ENCODE measurements around the gene FREM3. TPM values are rescaled to one million over a fixed set of nuclear protein-coding genes. Genes with fewer than 3 reads are reported as not detected.
"Not testable (repeated sequence)": the region's sequence is repeated elsewhere in the genome, so short reads cannot be mapped to it uniquely, and the experiment has no call there.

Gene FREM3
- not detected for total RNA-seq

- Histone ChIP-seq H3K27ac (no peak within 1 kb of the TSS), H3K36me3 (no peaks in the 10 kb centered on the region), H3K27me3 (peaks cover 4 to 43% (median 9%) of the 10 kb centered on the region in 4 donors), H3K4me1 (peaks cover 15 to 19% (median 16%) of the 10 kb centered on the region in 3 donors), H3K4me3 (peak within 1 kb of the TSS in 3 of 4 donors; percentile 17 to 57 (median 29)), H3K9me3 (no peaks in the 10 kb centered on the region)
- WGBS, 2 donors = 5 to 6% methylated on average over 13 to 15 of the region's 64 CpGs
- intact Hi-C loops (cut with DNase I) = no loop called here
- TF ChIP-seq CTCF (IDR thresholded peaks at IDR 0.05) (no peak), POLR2A (IDR thresholded peaks at IDR 0.05) (no peak)
- DNase-seq = no peak
These were observed at the start of gene FREM3 for GRCh38 chr4:143700416-143701352. TSS of gene FREM3 (minus strand) at chr4:143700675. CDS start at chr4:143700675, 0 bp downstream.

- Histone ChIP-seq H3K9me3 (no peaks in the 10 kb centered on the region), H3K4me1 (no peaks in the 10 kb centered on the region), H3K27me3 (no peaks in the 10 kb centered on the region), H3K27ac (no peak overlapping the region), H3K4me3 (no peak overlapping the region), H3K36me3 (no peaks in the 10 kb centered on the region)
- intact Hi-C loops (cut with DNase I) = no loop called here
- TF ChIP-seq CTCF (IDR thresholded peaks at IDR 0.05) (no peak), POLR2A (IDR thresholded peaks at IDR 0.05) (no peak)
- DNase-seq = no peak
These were observed 45.4 kb upstream of the FREM3 start for GRCh38 chr4:143745874-143746273.

GRCh38 chr4:143743591-143743990 is 43.1 kb upstream of the FREM3 start:
- 44 to 47% methylated on average over 3 of the region's 3 CpGs for WGBS, 2 donors
- H3K27ac ChIP-seq = no peak overlapping the region
- H3K27me3 ChIP-seq = no peaks in the 10 kb centered on the region
- H3K36me3 ChIP-seq = no peaks in the 10 kb centered on the region
- intact Hi-C loops (cut with DNase I) = no loop called here
- H3K9me3 ChIP-seq = no peaks in the 10 kb centered on the region
- H3K4me3 ChIP-seq = no peak overlapping the region
- no peaks in the 10 kb centered on the region for H3K4me1 ChIP-seq
- TF ChIP-seq POLR2A (IDR thresholded peaks at IDR 0.05) = no peak
- no peak for TF ChIP-seq CTCF (IDR thresholded peaks at IDR 0.05)
- DNase-seq = no peak

- DNase-seq = no peak
- H3K27me3 ChIP-seq = no peaks in the 10 kb centered on the region
- WGBS, 2 donors = 17 to 42% methylated on average over 2 of the region's 2 CpGs
- intact Hi-C loops (cut with DNase I) = no loop called here
- TF ChIP-seq CTCF (IDR thresholded peaks at IDR 0.05) = no peak
- no peak for TF ChIP-seq POLR2A (IDR thresholded peaks at IDR 0.05)
- H3K27ac ChIP-seq = no peak overlapping the region
- no peaks in the 10 kb centered on the region for H3K4me1 ChIP-seq
- H3K9me3 ChIP-seq = no peaks in the 10 kb centered on the region
- no peak overlapping the region for H3K4me3 ChIP-seq
- H3K36me3 ChIP-seq = no peaks in the 10 kb centered on the region
These were observed 42.4 kb upstream of the FREM3 start for GRCh38 chr4:143742834-143743233.

- intact Hi-C loops (cut with DNase I) = no loop called here
These were observed 36.4 kb upstream of the FREM3 start for GRCh38 chr4:143736861-143737260.

GRCh38 chr4:143736061-143736460 is 35.6 kb upstream of the FREM3 start:
- intact Hi-C loops (cut with DNase I); H3K9me3 ChIP-seq; H3K4me3 ChIP-seq; H3K4me1 ChIP-seq; H3K27me3 ChIP-seq; H3K27ac ChIP-seq; H3K36me3 ChIP-seq; DNase-seq: not testable (repeated sequence)
- WGBS, 2 donors = 54 to 63% methylated on average over 6 of the region's 6 CpGs

More at GRCh38 chr4:143736861-143737260, 36.4 kb upstream of the FREM3 start:
- H3K27ac ChIP-seq = no peak overlapping the region
- H3K27me3 ChIP-seq = no peaks in the 10 kb centered on the region
- no peaks in the 10 kb centered on the region for H3K36me3 ChIP-seq
- WGBS, 2 donors = 70 to 72% methylated on average over 1 of the region's 1 CpG
- DNase-seq = no peak
- TF ChIP-seq CTCF (IDR thresholded peaks at IDR 0.05) (no peak), POLR2A (IDR thresholded peaks at IDR 0.05) (no peak)
- no peak overlapping the region for H3K4me3 ChIP-seq
- H3K9me3 ChIP-seq = no peaks in the 10 kb centered on the region
- H3K4me1 ChIP-seq = no peaks in the 10 kb centered on the region
